H9 (cell line): ENCODE results near the gene CERS5. TPM values are rescaled to one million over a fixed set of nuclear protein-coding genes. Genes with fewer than 3 reads are reported as not detected.

Experiments
- DNase-seq: peaks from one replicate; pipeline ENCODE4 v3.0.0-alpha.2; 2017
- H2AFZ ChIP-seq: one replicate; pipeline ENCODE4 v1.6.1; 2013; ENCODE audit warnings: mild to moderate bottlenecking, low read length, control low read depth, moderate library complexity
- H2AK5ac ChIP-seq: 2 replicates; pipeline ENCODE4 v1.6.1; 2013; ENCODE audit warnings: low read length, control low read depth, mixed read lengths; ENCODE audit not compliant: insufficient read length
- H2BK120ac ChIP-seq: one replicate; pipeline ENCODE4 v1.6.1; 2013; ENCODE audit warnings: low read depth, mild to moderate bottlenecking, low read length, control low read depth, inconsistent platforms; ENCODE audit not compliant: poor library complexity, severe bottlenecking
- H2BK12ac ChIP-seq: 2 replicates; pipeline ENCODE4 v1.6.1; 2013; ENCODE audit warnings: low read length, control low read depth, mixed read lengths, low read depth; ENCODE audit not compliant: insufficient read length
- H2BK15ac ChIP-seq: 2 replicates; pipeline ENCODE4 v1.6.1; 2013; ENCODE audit warnings: low read depth, low read length, control low read depth
- H2BK20ac ChIP-seq: one replicate; pipeline ENCODE4 v1.6.1; 2013; ENCODE audit warnings: low read depth, mild to moderate bottlenecking, low read length, control low read depth, inconsistent platforms; ENCODE audit not compliant: poor library complexity, severe bottlenecking
- H2BK5ac ChIP-seq: 2 replicates; pipeline ENCODE4 v1.6.1; 2013; ENCODE audit warnings: low read length, control low read depth, mixed read lengths; ENCODE audit not compliant: insufficient read length
- H3K14ac ChIP-seq: 2 replicates; pipeline ENCODE4 v1.6.1; 2013; ENCODE audit warnings: low read length, control low read depth; ENCODE audit not compliant: insufficient read depth
- H3K18ac ChIP-seq: 2 replicates; pipeline ENCODE4 v1.6.1; 2013; ENCODE audit warnings: low read depth, mild to moderate bottlenecking, mixed read lengths, low read length, control low read depth; ENCODE audit not compliant: insufficient read length
- H3K23ac ChIP-seq: 2 replicates; pipeline ENCODE4 v1.6.1; 2013; ENCODE audit warnings: low read length, control low read depth, mixed read lengths, low read depth; ENCODE audit not compliant: insufficient read length
- H3K23me2 ChIP-seq: 2 replicates; pipeline ENCODE4 v1.6.1; 2013; ENCODE audit warnings: low read depth, mild to moderate bottlenecking, mixed read lengths, low read length, control low read depth; ENCODE audit not compliant: insufficient read length, poor library complexity, severe bottlenecking
- H3K27ac ChIP-seq: 2 replicates; pipeline ENCODE4 v1.5.1; 2013; ENCODE audit warnings: low read length, control low read depth, mixed read lengths, low read depth; ENCODE audit not compliant: insufficient read length
- H3K27me3 ChIP-seq: 2 replicates; pipeline ENCODE4 v1.6.1; 2013; ENCODE audit warnings: low read length, control low read depth, inconsistent platforms; ENCODE audit not compliant: insufficient read depth
- H3K4ac ChIP-seq: 2 replicates; pipeline ENCODE4 v1.6.1; 2013; ENCODE audit warnings: low read depth, mild to moderate bottlenecking, control low read depth, inconsistent platforms, low read length, moderate library complexity
- H3K4me1 ChIP-seq: 2 replicates; pipeline ENCODE4 v1.6.1; 2013; ENCODE audit warnings: low read length, control low read depth, inconsistent platforms; ENCODE audit not compliant: insufficient read depth
- H3K4me2 ChIP-seq: 2 replicates; pipeline ENCODE4 v1.6.1; 2013; ENCODE audit warnings: low read length, control low read depth, mixed read lengths; ENCODE audit not compliant: insufficient read length, insufficient read depth
- H3K56ac ChIP-seq: 2 replicates; pipeline ENCODE4 v1.6.1; 2013; ENCODE audit warnings: low read depth, mild to moderate bottlenecking, mixed read lengths, low read length, control low read depth; ENCODE audit not compliant: insufficient read length
- H3K79me1 ChIP-seq: 2 replicates; pipeline ENCODE4 v1.6.1; 2013; ENCODE audit warnings: low read depth, mild to moderate bottlenecking, moderate library complexity, low read length, control low read depth, inconsistent platforms; ENCODE audit not compliant: insufficient read depth, poor library complexity, severe bottlenecking
- H3K79me2 ChIP-seq: 2 replicates; pipeline ENCODE4 v1.6.1; 2013; ENCODE audit warnings: low read length, control low read depth, inconsistent platforms; ENCODE audit not compliant: insufficient read depth
- H3K9ac ChIP-seq: 2 replicates; pipeline ENCODE4 v1.6.1; 2013; ENCODE audit warnings: low read length, control low read depth, mixed read lengths; ENCODE audit not compliant: insufficient read length; ENCODE audit errors: extremely low read depth
- H3K9me3 ChIP-seq: one replicate; pipeline ENCODE4 v1.6.1; 2013; ENCODE audit warnings: low read depth, low read length, inconsistent platforms; ENCODE audit not compliant: control insufficient read depth
- H3T11ph ChIP-seq: one replicate; pipeline ENCODE4 v1.6.1; 2013; ENCODE audit warnings: mild to moderate bottlenecking, low read length, control low read depth, inconsistent platforms
- H4K20me1 ChIP-seq: one replicate; pipeline ENCODE4 v1.6.1; 2013; ENCODE audit not compliant: control insufficient read depth, insufficient read length, insufficient read depth
- H4K5ac ChIP-seq: 2 replicates; pipeline ENCODE4 v1.6.1; 2013; ENCODE audit warnings: low read depth, mild to moderate bottlenecking, mixed read lengths, low read length, control low read depth; ENCODE audit not compliant: insufficient read length
- H4K8ac ChIP-seq: replicated peaks from 2 replicates; pipeline ENCODE4 v1.6.1; 2013; ENCODE audit warnings: low read length, control low read depth, mixed read lengths, low read depth; ENCODE audit not compliant: insufficient read length
- H4K91ac ChIP-seq: 2 replicates; pipeline ENCODE4 v1.6.1; 2013; ENCODE audit warnings: low read depth, mild to moderate bottlenecking, moderate library complexity, mixed read lengths, low read length, control low read depth; ENCODE audit not compliant: insufficient read length
- H3K27ac Mint-ChIP-seq, 3 experiments: 2 replicates in 2 of 3; 3 replicates in 1 of 3; pipeline ENCODE4 v1.8.0; 2020 to 2021; ENCODE audit warnings: mixed read lengths in 3 of 3, mild to moderate bottlenecking in 1 of 3, moderate library complexity in 1 of 3
- H3K27me3 Mint-ChIP-seq: 2 replicates; pipeline ENCODE4 v1.8.0; 2021; ENCODE audit warnings: low read depth, mild to moderate bottlenecking, moderate library complexity, mixed read lengths
- H3K36me3 Mint-ChIP-seq, 3 experiments: 2 replicates in 2 of 3; 3 replicates in 1 of 3; pipeline ENCODE4 v1.8.0; 2020 to 2021; ENCODE audit warnings: low read depth in 3 of 3, mixed read lengths in 3 of 3; ENCODE audit not compliant: insufficient read depth in 1 of 3
- H3K4me1 Mint-ChIP-seq, 2 experiments: 2 replicates each; pipeline ENCODE4 v1.8.0; 2020; ENCODE audit warnings: mixed read lengths in 2 of 2
- H3K4me3 Mint-ChIP-seq, 2 experiments: 2 replicates in 1 of 2; 3 replicates in 1 of 2; pipeline ENCODE4 v1.8.0; 2020 to 2021; ENCODE audit warnings: mild to moderate bottlenecking in 2 of 2, mixed read lengths in 2 of 2, moderate library complexity in 1 of 2
- H3K9me3 Mint-ChIP-seq, 2 experiments: 2 replicates in 1 of 2; 3 replicates in 1 of 2; pipeline ENCODE4 v1.8.0; 2020; ENCODE audit warnings: mild to moderate bottlenecking in 2 of 2, mixed read lengths in 2 of 2, moderate library complexity in 1 of 2
- CTCF ChIP-seq: fragments of 200-600 bp; sonication (generic); conservative IDR thresholded peaks from 3 replicates; pipeline ENCODE4 v1.8.0; 2021; ENCODE audit warnings: antibody characterized with exemption, mild to moderate bottlenecking
- WGBS: extraction: QIAGEN DNeasy Blood & Tissue Kit; methylation state at CpG from one replicate; pipeline ENCODE4 v1.1.7; 2013; ENCODE audit warnings: missing lambda C conversion rate, low lambda C conversion rate, mixed read lengths; ENCODE audit not compliant: insufficient read length; ENCODE audit errors: extremely low coverage; 5-methylcytosine and 5-hydroxymethylcytosine counted together
- total RNA-seq: library from RNA; stranded (reverse); gene quantifications from 2 replicates; pipeline ENCODE4 v1.2.1, GENCODE V29; 2021

CERS5 gene
- total RNA-seq, 1 experiment from 2014 or later, result 68.8 TPM

- H3K4me2 ChIP-seq, result peak overlapping the region; percentile 44
- H3K56ac ChIP-seq, result no peak overlapping the region
These were observed 55.8 kb downstream of the CERS5 start for GRCh38 chr12:50111395-50111692.

More at GRCh38 chr12:50111395-50111692, 55.8 kb downstream of the CERS5 start:
- peaks cover 3% of the 10 kb centered on the region for H3K23me2 ChIP-seq
- Mint-ChIP-seq H3K27ac (peak overlapping the region; percentile 63 to 88 (median 80); a peak in 1 of 7 replicates), H3K36me3 (peaks cover under 1 to 6% (median 3%) of the 10 kb centered on the region in 3 experiments; a peak in 4 of 7 replicates), H3K9me3 (no peaks in the 10 kb centered on the region), H3K27me3 (no peaks in the 10 kb centered on the region; the same call in 1 of the 2 replicates), H3K4me3 (peak overlapping the region; percentile 66 to 93), H3K4me1 (peaks cover 15 to 26% of the 10 kb centered on the region in 2 experiments)
- H3K14ac ChIP-seq, result no peak overlapping the region
- peaks cover 10% of the 10 kb centered on the region; the same call in 1 of the 2 replicates for H3K4me1 ChIP-seq
- H2BK12ac ChIP-seq, result no peak overlapping the region
- H2BK120ac ChIP-seq, result no peak overlapping the region
- H2BK15ac ChIP-seq, result no peak overlapping the region
- no peak overlapping the region for H3T11ph ChIP-seq
- H2AFZ ChIP-seq, result no peak overlapping the region
- TF ChIP-seq CTCF, result no peak
- no CpG with 5 or more reads among the region's 19 CpGs for WGBS
- no peak overlapping the region for H3K27ac ChIP-seq
- no peak overlapping the region for H2AK5ac ChIP-seq
- no peak overlapping the region for H2BK20ac ChIP-seq
- H3K27me3 ChIP-seq, result no peaks in the 10 kb centered on the region
- H3K79me1 ChIP-seq, result peaks cover under 1% of the 10 kb centered on the region
- H4K20me1 ChIP-seq, result no peaks in the 10 kb centered on the region
- no peak overlapping the region for H3K4ac ChIP-seq
- no peak overlapping the region for H4K8ac ChIP-seq
- H4K5ac ChIP-seq, result no peak overlapping the region
- H3K23ac ChIP-seq, result no peak overlapping the region
- no peak for DNase-seq
- no peak overlapping the region for H2BK5ac ChIP-seq
- H4K91ac ChIP-seq, result no peak overlapping the region
- H3K9me3 ChIP-seq, result no peaks in the 10 kb centered on the region
- no peak overlapping the region for H3K9ac ChIP-seq
- no peaks in the 10 kb centered on the region for H3K79me2 ChIP-seq
- H3K18ac ChIP-seq, result no peak overlapping the region
